CD14-positive monocyte (primary cell): ENCODE data around the gene CD37. TPM values are rescaled to one million over a fixed set of nuclear protein-coding genes. Genes with fewer than 3 reads are reported as not detected.
"Not testable (repeated sequence)": the region's sequence is repeated elsewhere in the genome, so short reads cannot be mapped to it uniquely, and the experiment has no call there.

Experiments used
- DNase-seq, 3 donors: peaks; one replicate each; pipeline ENCODE4 v3.0.0-alpha.2; 2011 to 2022
- H2AFZ ChIP-seq: 2 replicates; pipeline ENCODE4 v1.6.0; 2012; ENCODE audit warnings: mild to moderate bottlenecking, low read depth, low read length, inconsistent platforms; ENCODE audit not compliant: insufficient read depth, poor library complexity, severe bottlenecking
- H3K27ac ChIP-seq, 2 donors: 1 replicate in 1 of 2; 2 replicates in 1 of 2; pipeline ENCODE4 v1.5.1; 2012 to 2013; ENCODE audit warnings: low read length in 2 of 2, control low read depth in 1 of 2, inconsistent platforms in 1 of 2, low read depth in 1 of 2, mild to moderate bottlenecking in 1 of 2
- H3K27me3 ChIP-seq, 2 donors: one replicate each; pipeline versions ENCODE4 v1.6.0 to v1.6.1; 2011 to 2013; ENCODE audit warnings: low read length in 2 of 2; ENCODE audit not compliant: control insufficient read depth in 2 of 2, insufficient read depth in 2 of 2
- H3K36me3 ChIP-seq, 2 donors: replicated peaks in 1 of 2; 1 replicate in 1 of 2; 2 replicates in 1 of 2; pipeline versions ENCODE4 v1.5.1 to v1.6.1; 2012 to 2013; ENCODE audit warnings: low read length in 2 of 2, control low read depth in 1 of 2, inconsistent platforms in 1 of 2, mild to moderate bottlenecking in 1 of 2; ENCODE audit not compliant: insufficient read depth in 2 of 2, control insufficient read depth in 1 of 2
- H3K4me1 ChIP-seq, 2 donors: 1 replicate in 1 of 2; 2 replicates in 1 of 2; pipeline versions ENCODE4 v1.5.1 to v1.6.1; 2012 to 2013; ENCODE audit warnings: low read length in 2 of 2, control low read depth in 1 of 2, inconsistent platforms in 1 of 2, mild to moderate bottlenecking in 1 of 2, moderate library complexity in 1 of 2; ENCODE audit not compliant: insufficient read depth in 2 of 2, control insufficient read depth in 1 of 2
- H3K4me2 ChIP-seq: replicated peaks from 2 replicates; pipeline ENCODE3; 2012; ENCODE audit warnings: low read length, moderate library complexity, mild to moderate bottlenecking; ENCODE audit not compliant: poor library complexity, severe bottlenecking; ENCODE audit errors: extremely low read depth
- H3K4me3 ChIP-seq, 3 experiments: fragments of 200-600 bp in 1 of 3; sonication (generic) in 1 of 3; replicated peaks in 1 of 3; 1 replicate in 2 of 3; 2 replicates in 1 of 3; pipeline ENCODE4 v1.5.1; 2011 to 2013; ENCODE audit warnings: low read length in 3 of 3, mild to moderate bottlenecking in 3 of 3, control low read depth in 2 of 3, low read depth in 2 of 3, inconsistent platforms in 1 of 3, moderate library complexity in 1 of 3
- H3K79me2 ChIP-seq: 2 replicates; pipeline ENCODE4 v1.6.0; 2012; ENCODE audit warnings: mild to moderate bottlenecking, control low read depth, inconsistent platforms, low read length, moderate library complexity; ENCODE audit not compliant: insufficient read depth
- H3K9ac ChIP-seq: 2 replicates; pipeline ENCODE4 v1.6.0; 2017; ENCODE audit warnings: low read length, mild to moderate bottlenecking; ENCODE audit not compliant: insufficient read depth, poor library complexity, severe bottlenecking
- H3K9me3 ChIP-seq, 2 donors: replicated peaks in 1 of 2; 1 replicate in 1 of 2; 2 replicates in 1 of 2; pipeline versions ENCODE4 v1.5.1 to v1.6.1; 2012 to 2013; ENCODE audit warnings: low read length in 2 of 2, control low read depth in 1 of 2; ENCODE audit not compliant: control insufficient read depth in 1 of 2, insufficient read depth in 1 of 2
- H4K20me1 ChIP-seq: 2 replicates; pipeline ENCODE4 v1.6.0; 2012; ENCODE audit warnings: mild to moderate bottlenecking, low read length, control low read depth, moderate library complexity; ENCODE audit not compliant: insufficient read depth
- H3K27ac Mint-ChIP-seq, 7 donors: one replicate each; pipeline ENCODE4 v1.8.0; 2020; ENCODE audit warnings: mild to moderate bottlenecking in 7 of 7, mixed read lengths in 7 of 7, moderate library complexity in 6 of 7, inconsistent platforms in 2 of 7
- H3K27me3 Mint-ChIP-seq, 3 donors: one replicate each; pipeline ENCODE4 v1.8.0; 2021 to 2022; ENCODE audit warnings: low read depth in 3 of 3, mild to moderate bottlenecking in 3 of 3, mixed read lengths in 3 of 3, moderate library complexity in 3 of 3, inconsistent platforms in 1 of 3
- H3K36me3 Mint-ChIP-seq, 2 donors: one replicate each; pipeline ENCODE4 v1.8.0; 2020; ENCODE audit warnings: mixed read lengths in 2 of 2, inconsistent platforms in 1 of 2, mild to moderate bottlenecking in 1 of 2
- H3K4me1 Mint-ChIP-seq: one replicate; pipeline ENCODE4 v1.8.0; 2020; ENCODE audit warnings: mild to moderate bottlenecking, mixed read lengths
- H3K4me3 Mint-ChIP-seq, 2 donors: one replicate each; pipeline ENCODE4 v1.8.0; 2020; ENCODE audit warnings: mild to moderate bottlenecking in 2 of 2, mixed read lengths in 2 of 2, moderate library complexity in 1 of 2
- H3K9me3 Mint-ChIP-seq, 7 donors: one replicate each; pipeline ENCODE4 v1.8.0; 2020 to 2022; ENCODE audit warnings: mixed read lengths in 7 of 7, mild to moderate bottlenecking in 6 of 7, moderate library complexity in 6 of 7, inconsistent platforms in 2 of 7
- CTCF ChIP-seq: fragments of 200-600 bp; IDR thresholded peaks from one replicate; pipeline ENCODE4 v1.8.0; 2022; ENCODE audit warnings: antibody characterized with exemption, mild to moderate bottlenecking
- WGBS: methylation state at CpG from one replicate; pipeline ENCODE4 v1.1.5; 2013; ENCODE audit warnings: missing lambda C conversion rate; ENCODE audit not compliant: insufficient coverage; 5-methylcytosine and 5-hydroxymethylcytosine counted together
- intact Hi-C, 2 donors: fragments of 100-400 bp; cut with micrococcal nuclease; formaldehyde crosslinking; loops; one replicate each; pipeline versions ENCODE4 v1.15.0 to v1.15.1; 2023
- polyA plus RNA-seq, 3 donors: library from polyadenylated mRNA; depleted of rRNA in 1 of 3; unstranded in 2 of 3; stranded (reverse) in 1 of 3; fragments of 300-500 nt in 2 of 3; fragments of >200 nt in 1 of 3; fragmentation: Illumina TruSeq in 2 of 3; gene quantifications; 1 replicate in 2 of 3; 2 replicates in 1 of 3; pipeline ENCODE4 v1.2.3, GENCODE V29; 2012 to 2021

The CD37 gene
- polyA plus RNA-seq, 3 donors = 147 to 380 (median 194) TPM

GRCh38 chr19:49301165-49301865 lies 33.9 kb upstream of the CD37 start:
- peaks cover 0 to 6% of the 10 kb centered on the region in 2 donors for H3K27me3 ChIP-seq
- peak overlapping the region in 1 of 3 experiments; percentile 54 for H3K4me3 ChIP-seq
- Mint-ChIP-seq H3K9me3 (peaks cover 0 to 7% (median 2%) of the 10 kb centered on the region in 7 donors), H3K27me3 (peaks cover 13 to 20% (median 14%) of the 10 kb centered on the region in 3 donors), H3K4me3 (peak overlapping the region in 1 of 2 donors; percentile 76), H3K27ac (peak overlapping the region in 1 of 7 donors; percentile 70), H3K36me3 (no peaks in the 10 kb centered on the region), H3K4me1 (peaks cover 2% of the 10 kb centered on the region)
- TF ChIP-seq CTCF = peak; percentile 98
- no peaks in the 10 kb centered on the region for H4K20me1 ChIP-seq
- no peaks in the 10 kb centered on the region for H3K79me2 ChIP-seq
- H3K9ac ChIP-seq = no peak overlapping the region
- peak; percentile 77 to 83 (median 81) for DNase-seq
- no peaks in the 10 kb centered on the region for H3K9me3 ChIP-seq
- H3K4me2 ChIP-seq = peak overlapping the region; percentile 61
- H3K36me3 ChIP-seq = no peaks in the 10 kb centered on the region
- no peak overlapping the region for H3K27ac ChIP-seq
- peaks cover 3 to 4% of the 10 kb centered on the region in 2 donors for H3K4me1 ChIP-seq
- intact Hi-C loops = no loop called here
- WGBS = 21% methylated on average over 7 of the region's 8 CpGs
- H2AFZ ChIP-seq = peak overlapping the region; percentile 72

GRCh38 chr19:49301866-49302252 lies 33.3 kb upstream of the CD37 start:
- H3K79me2 ChIP-seq = no peaks in the 10 kb centered on the region
- peak overlapping the region in 3 of 7 donors; percentile 10 to 70 (median 63) for H3K27ac Mint-ChIP-seq
- H3K36me3 Mint-ChIP-seq = no peaks in the 10 kb centered on the region
- no peak overlapping the region for H3K4me2 ChIP-seq
- no peak for DNase-seq
- H3K9me3 Mint-ChIP-seq = peaks cover 0 to 7% (median 2%) of the 10 kb centered on the region in 7 donors
- H4K20me1 ChIP-seq = no peaks in the 10 kb centered on the region
- no peak overlapping the region for H2AFZ ChIP-seq
- WGBS = 94% methylated on average over 5 of the region's 5 CpGs
- peaks cover 3 to 4% of the 10 kb centered on the region in 2 donors for H3K4me1 ChIP-seq
- no peak overlapping the region for H3K4me3 Mint-ChIP-seq
- no peak overlapping the region for H3K9ac ChIP-seq
- no peaks in the 10 kb centered on the region for H3K9me3 ChIP-seq
- intact Hi-C loops = no loop called here
- no peak overlapping the region for H3K4me3 ChIP-seq
- H3K27me3 ChIP-seq = peaks cover 0 to 6% of the 10 kb centered on the region in 2 donors
- H3K27me3 Mint-ChIP-seq = peaks cover 12 to 18% (median 13%) of the 10 kb centered on the region in 3 donors
- no peak for TF ChIP-seq CTCF
- H3K4me1 Mint-ChIP-seq = peaks cover 2% of the 10 kb centered on the region
- H3K36me3 ChIP-seq = no peaks in the 10 kb centered on the region
- no peak overlapping the region for H3K27ac ChIP-seq

- H3K4me1 ChIP-seq, H3K36me3 ChIP-seq, H3K9me3 Mint-ChIP-seq, DNase-seq, intact Hi-C loops, H3K27ac Mint-ChIP-seq, H3K36me3 Mint-ChIP-seq, H3K27me3 ChIP-seq, H3K4me3 ChIP-seq, H3K79me2 ChIP-seq, H3K9me3 ChIP-seq, H3K27me3 Mint-ChIP-seq, H3K4me3 Mint-ChIP-seq, H3K4me2 ChIP-seq, H3K9ac ChIP-seq, H3K27ac ChIP-seq, H2AFZ ChIP-seq, H4K20me1 ChIP-seq: not testable (repeated sequence)
- no CpG with 5 or more reads among the region's 7 CpGs for WGBS
- H3K4me1 Mint-ChIP-seq = peaks cover 19% of the 10 kb centered on the region
Measured at GRCh38 chr19:49306734-49307133, 28.5 kb upstream of the CD37 start.
